Limb (tissue), 2 donors: Measurements from ENCODE around the gene AGXT2.
"Not testable (repeated sequence)": the region's sequence is repeated elsewhere in the genome, so short reads cannot be mapped to it uniquely, and the experiment has no call there.

ENCODE experiments used
- DNase-seq, 2 donors: peaks; one replicate each; pipeline ENCODE4 v3.0.0-alpha.2; 2016; ENCODE audit errors: extremely low spot score in 2 of 2

Gene AGXT2

DNA sequence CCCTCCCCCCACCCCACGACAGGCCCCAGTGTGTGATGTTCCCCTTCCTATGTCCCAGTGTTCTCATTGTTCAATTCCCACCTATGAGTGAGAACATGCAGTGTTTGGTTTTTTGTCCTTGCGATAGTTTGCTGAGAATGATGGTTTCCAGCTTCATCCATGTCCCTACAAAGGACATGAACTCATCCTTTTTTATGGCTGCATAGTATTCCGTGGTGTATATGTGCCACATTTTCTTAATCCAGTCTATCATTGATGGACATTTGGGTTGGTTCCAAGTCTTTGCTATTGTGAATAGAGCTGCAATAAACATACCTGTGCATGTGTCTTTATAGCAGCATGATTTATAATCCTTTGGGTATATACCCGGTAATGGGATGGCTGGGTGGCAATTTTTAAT, 76.1 kb downstream of the AGXT2 start:
- DNase-seq, result not testable (repeated sequence)

DNA sequence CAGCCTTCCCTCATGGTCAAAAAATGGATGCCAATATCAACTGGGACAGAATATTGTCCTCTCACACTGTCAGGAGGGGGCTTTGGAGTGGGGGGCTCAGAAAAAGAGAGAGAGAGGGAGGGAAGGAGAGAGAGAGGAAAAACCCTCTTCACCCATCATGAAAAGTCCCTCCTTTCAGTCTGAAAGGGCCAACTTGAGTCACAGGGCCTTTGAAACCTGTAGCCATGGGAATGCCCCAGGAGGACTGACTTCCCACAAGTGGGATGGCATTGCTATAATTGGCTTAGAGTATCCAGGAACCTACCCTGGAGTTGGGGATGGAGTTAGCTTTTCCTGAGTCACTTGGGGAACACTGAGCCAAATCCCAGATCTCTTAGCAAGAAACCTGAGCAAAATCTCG, 77.2 kb downstream of the AGXT2 start:
- no peak for DNase-seq

GRCh38 chr5:34968258-34968657, 79.5 kb downstream of the AGXT2 start:
- no peak for DNase-seq

- DNase-seq, result no peak
These were observed 80.2 kb downstream of the AGXT2 start for GRCh38 chr5:34967540-34967939.

GRCh38 chr5:34959323-34959722, 88.4 kb downstream of the AGXT2 start:
- DNase-seq, result no peak

- peak in 1 of 2 donors; percentile 27 for DNase-seq
These were observed 89.7 kb downstream of the AGXT2 start for GRCh38 chr5:34957857-34958690.

GRCh38 chr5:34957321-34957720, 90.4 kb downstream of the AGXT2 start:
- no peak for DNase-seq
